ENCODE data around the gene SMYD3. TPM values are rescaled to one million over a fixed set of nuclear protein-coding genes. Genes with fewer than 3 reads are reported as not detected.

The SMYD3 gene
- total RNA-seq, 1 donor from 2014 or later, result 31.9 TPM

DNA sequence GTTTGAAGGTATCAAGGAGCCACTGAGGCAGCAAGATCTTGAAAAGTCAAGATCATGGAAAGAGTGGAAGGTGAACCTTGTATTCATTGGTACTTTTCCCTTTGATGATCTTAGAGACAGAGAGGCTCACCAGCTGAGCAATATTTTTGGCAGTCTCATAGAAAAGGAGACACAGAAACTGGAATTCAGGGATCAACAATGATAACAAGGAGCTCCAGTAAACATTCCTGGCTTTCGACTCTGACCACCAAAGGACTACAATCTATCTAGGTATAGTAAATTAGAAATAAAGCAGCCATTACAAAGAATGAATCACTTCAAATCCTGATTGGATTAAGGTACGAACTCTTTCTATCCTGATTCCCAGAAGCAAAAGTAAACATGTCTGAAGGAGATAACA lies 736.9 kb downstream of the SMYD3 start:
- H3K27me3 Mint-ChIP-seq, result no peaks in the 10 kb centered on the region
- no peaks in the 10 kb centered on the region for H3K36me3 Mint-ChIP-seq (ENCODE audit: insufficient read depth)
- H3K4me3 Mint-ChIP-seq (ENCODE audit: low read depth), result no peak overlapping the region
- no peak for DNase-seq (ENCODE audit: low spot score, unreplicated experiment)
- no peaks in the 10 kb centered on the region for H3K9me3 Mint-ChIP-seq (ENCODE audit: low read depth)
- H3K27ac Mint-ChIP-seq, result no peak overlapping the region
- H3K4me1 Mint-ChIP-seq (ENCODE audit: low read depth), result peaks cover 13% of the 10 kb centered on the region
- TF ChIP-seq, protein P1, sequence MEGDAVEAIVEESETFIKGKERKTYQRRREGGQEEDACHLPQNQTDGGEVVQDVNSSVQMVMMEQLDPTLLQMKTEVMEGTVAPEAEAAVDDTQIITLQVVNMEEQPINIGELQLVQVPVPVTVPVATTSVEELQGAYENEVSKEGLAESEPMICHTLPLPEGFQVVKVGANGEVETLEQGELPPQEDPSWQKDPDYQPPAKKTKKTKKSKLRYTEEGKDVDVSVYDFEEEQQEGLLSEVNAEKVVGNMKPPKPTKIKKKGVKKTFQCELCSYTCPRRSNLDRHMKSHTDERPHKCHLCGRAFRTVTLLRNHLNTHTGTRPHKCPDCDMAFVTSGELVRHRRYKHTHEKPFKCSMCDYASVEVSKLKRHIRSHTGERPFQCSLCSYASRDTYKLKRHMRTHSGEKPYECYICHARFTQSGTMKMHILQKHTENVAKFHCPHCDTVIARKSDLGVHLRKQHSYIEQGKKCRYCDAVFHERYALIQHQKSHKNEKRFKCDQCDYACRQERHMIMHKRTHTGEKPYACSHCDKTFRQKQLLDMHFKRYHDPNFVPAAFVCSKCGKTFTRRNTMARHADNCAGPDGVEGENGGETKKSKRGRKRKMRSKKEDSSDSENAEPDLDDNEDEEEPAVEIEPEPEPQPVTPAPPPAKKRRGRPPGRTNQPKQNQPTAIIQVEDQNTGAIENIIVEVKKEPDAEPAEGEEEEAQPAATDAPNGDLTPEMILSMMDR (IDR thresholded peaks at IDR 0.05; ENCODE audit: unreplicated experiment), result no peak

DNA sequence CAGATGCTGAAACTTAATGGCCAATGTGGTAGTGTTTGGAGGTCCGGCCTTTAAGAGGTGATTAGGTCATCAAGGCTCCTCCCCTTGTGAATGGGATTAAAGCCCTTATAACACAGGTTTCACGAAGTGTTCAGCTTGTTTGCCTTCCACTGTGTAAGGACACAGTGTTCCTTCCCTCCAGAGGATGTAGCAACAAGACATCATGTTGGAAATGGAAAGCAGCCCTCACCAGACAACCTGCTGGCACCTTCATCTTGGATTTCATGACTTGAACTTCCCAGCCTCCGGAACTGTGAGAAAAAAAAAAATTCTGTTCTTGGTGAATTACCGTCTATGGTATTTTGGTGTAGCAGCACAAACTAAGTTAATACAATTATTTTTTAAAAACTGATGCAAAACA lies 738.5 kb downstream of the SMYD3 start:
- DNase-seq (ENCODE audit: low spot score, unreplicated experiment), result no peak
- no peak overlapping the region for H3K27ac Mint-ChIP-seq
- H3K4me3 Mint-ChIP-seq (ENCODE audit: low read depth), result no peak overlapping the region
- TF ChIP-seq, protein P1 (IDR thresholded peaks at IDR 0.05; ENCODE audit: unreplicated experiment), result no peak
- peaks cover 9% of the 10 kb centered on the region for H3K4me1 Mint-ChIP-seq (ENCODE audit: low read depth)
- H3K9me3 Mint-ChIP-seq (ENCODE audit: low read depth), result no peaks in the 10 kb centered on the region
- no peaks in the 10 kb centered on the region for H3K36me3 Mint-ChIP-seq (ENCODE audit: insufficient read depth)
- no peaks in the 10 kb centered on the region for H3K27me3 Mint-ChIP-seq

DNA sequence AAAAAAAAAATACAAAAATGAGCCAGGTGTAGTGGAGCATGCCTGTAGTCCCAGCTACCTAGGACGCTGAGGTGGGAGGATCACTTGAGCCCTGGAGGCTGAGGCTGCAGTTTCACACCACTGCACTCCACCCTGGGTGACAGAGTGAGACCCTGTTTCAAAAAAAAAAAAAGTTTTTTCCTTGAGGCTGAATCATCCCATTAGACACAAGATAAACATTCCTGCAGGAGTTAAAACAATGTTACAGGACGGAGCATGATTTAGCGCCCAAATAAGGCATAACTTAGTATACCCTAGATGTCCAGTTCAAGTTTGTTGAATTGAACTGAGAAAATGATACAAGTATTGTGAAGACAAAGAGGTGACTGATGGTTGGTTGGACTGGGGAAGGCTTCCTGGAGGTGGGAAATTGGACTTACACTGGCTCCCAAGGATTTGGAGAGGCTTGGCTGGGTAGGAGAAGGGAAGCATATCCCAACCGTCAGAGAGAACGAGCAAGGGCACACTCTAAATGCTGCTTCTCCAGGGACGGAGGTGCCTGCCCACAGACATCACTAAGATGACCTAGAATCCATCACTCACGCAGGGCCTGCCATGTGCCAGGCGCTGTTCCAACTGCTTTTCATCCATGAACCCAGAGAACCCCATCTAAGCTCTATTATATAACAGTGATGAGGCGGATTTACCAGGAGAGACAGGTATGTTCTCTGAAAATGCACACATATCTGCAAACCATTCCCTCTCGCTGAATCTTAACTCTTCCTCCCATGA lies 741.7 kb downstream of the SMYD3 start:
- Mint-ChIP-seq H3K27ac (peak overlapping the region; percentile 63), H3K4me1 (ENCODE audit: low read depth) (peaks cover 10% of the 10 kb centered on the region), H3K9me3 (ENCODE audit: low read depth) (no peaks in the 10 kb centered on the region), H3K36me3 (ENCODE audit: insufficient read depth) (no peaks in the 10 kb centered on the region), H3K27me3 (peaks cover 4% of the 10 kb centered on the region), H3K4me3 (ENCODE audit: low read depth) (no peak overlapping the region)
- DNase-seq (ENCODE audit: low spot score, unreplicated experiment), result no peak
- TF ChIP-seq, protein P1 (IDR thresholded peaks at IDR 0.05; ENCODE audit: unreplicated experiment), result no peak

GRCh38 chr1:245763873-245764331 lies 743.2 kb downstream of the SMYD3 start:
- TF ChIP-seq, protein P1 (IDR thresholded peaks at IDR 0.05; ENCODE audit: unreplicated experiment), result no peak
- no peak overlapping the region for H3K27ac Mint-ChIP-seq
- no peak overlapping the region for H3K4me3 Mint-ChIP-seq (ENCODE audit: low read depth)
- H3K27me3 Mint-ChIP-seq, result peaks cover 4% of the 10 kb centered on the region
- no peaks in the 10 kb centered on the region for H3K9me3 Mint-ChIP-seq (ENCODE audit: low read depth)
- H3K36me3 Mint-ChIP-seq (ENCODE audit: insufficient read depth), result no peaks in the 10 kb centered on the region
- H3K4me1 Mint-ChIP-seq (ENCODE audit: low read depth), result peaks cover 7% of the 10 kb centered on the region
- no peak for DNase-seq (ENCODE audit: low spot score, unreplicated experiment)

DNA sequence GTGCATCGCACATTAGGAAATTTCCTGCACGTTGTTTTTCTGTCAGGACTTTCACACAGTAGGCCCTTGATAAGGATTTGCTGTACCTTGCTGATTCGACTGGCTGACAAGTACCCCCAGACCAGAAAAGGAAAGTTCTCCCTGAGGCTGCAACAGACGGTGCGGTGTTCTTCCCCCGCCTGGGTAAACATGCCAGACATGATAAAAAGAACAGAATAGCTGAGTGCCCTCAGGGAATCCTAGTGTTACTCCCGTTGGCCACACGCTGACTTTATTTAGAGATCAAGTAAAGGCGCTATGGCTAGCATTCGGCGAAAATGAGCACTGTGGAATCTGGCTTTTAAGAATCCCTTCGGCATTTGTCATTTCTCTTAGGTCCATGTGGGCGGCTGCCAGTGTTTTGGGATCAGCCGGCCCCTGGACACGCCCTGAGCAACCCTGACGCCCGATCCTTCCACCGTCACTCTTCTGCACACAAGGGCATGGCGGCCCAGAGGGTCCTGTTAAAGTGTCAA lies 744.6 kb downstream of the SMYD3 start:
- Mint-ChIP-seq H3K36me3 (ENCODE audit: insufficient read depth) (no peaks in the 10 kb centered on the region), H3K4me3 (ENCODE audit: low read depth) (no peak overlapping the region), H3K9me3 (ENCODE audit: low read depth) (no peaks in the 10 kb centered on the region), H3K27ac (no peak overlapping the region), H3K27me3 (peaks cover 4% of the 10 kb centered on the region), H3K4me1 (ENCODE audit: low read depth) (peaks cover 7% of the 10 kb centered on the region)
- no peak for DNase-seq (ENCODE audit: low spot score, unreplicated experiment)
- TF ChIP-seq, protein P1 (IDR thresholded peaks at IDR 0.05; ENCODE audit: unreplicated experiment), result no peak

Measured in progenitor cell of endocrine pancreas (in vitro differentiated cells).